Suppressor macrophage treated with lipopolysaccharide for 1 hour (primary cell): ENCODE measurements around the gene ELOVL6.
"Not testable (repeated sequence)": the region's sequence is repeated elsewhere in the genome, so short reads cannot be mapped to it uniquely, and the experiment has no call there.

Experiments
- DNase-seq, 3 donors: peaks; one replicate each; pipeline ENCODE4 v3.0.0-alpha.2; 2020 to 2022

The ELOVL6 gene

DNA sequence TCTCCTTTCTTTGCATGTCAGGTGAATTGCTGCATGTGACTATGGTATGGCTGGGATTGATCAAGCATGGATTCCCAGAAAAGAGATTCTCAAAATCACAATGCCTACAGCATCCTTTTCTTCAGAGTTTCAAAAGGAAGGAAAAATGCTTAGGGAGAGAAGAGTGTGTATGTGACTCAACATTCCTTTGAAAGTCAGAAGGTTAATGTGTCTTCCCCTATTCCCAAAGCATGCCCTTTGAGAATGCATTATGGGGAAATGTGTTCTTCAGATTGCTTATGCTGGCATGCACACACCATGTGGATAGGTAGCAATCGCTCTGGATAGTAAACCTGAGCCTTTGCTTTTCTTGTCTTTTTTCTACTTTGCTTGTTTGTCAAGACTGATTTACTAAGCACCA, 78.5 kb downstream of the ELOVL6 start:
- DNase-seq, result no peak

DNA sequence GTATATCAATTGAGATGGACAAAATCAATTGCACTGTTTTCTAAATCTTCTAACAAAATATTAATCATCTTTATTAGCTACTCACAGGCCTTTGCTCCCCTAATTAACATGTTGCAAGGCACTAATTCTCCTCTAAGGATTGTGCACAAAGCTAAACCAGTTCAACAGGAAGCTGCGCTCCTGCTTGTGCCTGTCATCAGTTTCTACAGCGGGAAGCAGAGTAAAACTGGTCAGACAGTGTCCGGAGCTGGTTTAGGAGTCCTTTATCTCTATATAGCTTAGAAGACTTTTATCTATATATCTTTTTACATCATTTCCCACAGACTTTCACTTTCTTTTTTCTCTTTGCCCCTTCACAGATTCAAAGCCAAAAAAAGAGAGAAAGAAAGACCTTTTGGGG, 79.1 kb downstream of the ELOVL6 start:
- peak in 1 of 3 donors; percentile 14 for DNase-seq

DNA sequence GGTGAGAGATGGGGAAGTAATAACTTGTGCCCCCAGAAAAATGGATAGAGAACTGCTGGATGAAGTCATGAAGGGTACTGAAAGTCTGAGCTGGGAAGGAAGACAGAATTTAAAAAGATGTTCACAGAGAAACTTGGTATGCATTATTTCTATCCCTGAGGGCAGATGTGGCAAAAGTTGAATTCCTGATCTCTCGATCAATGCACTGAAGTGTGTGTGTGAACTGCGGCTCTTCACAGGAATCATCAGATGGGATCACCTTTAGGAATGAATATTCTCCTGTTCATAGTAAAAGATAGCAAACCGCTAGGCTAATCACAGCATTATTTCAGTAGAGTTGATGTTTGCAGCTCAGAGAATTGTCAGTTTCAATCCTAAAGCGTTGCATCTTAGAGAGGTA, 86.4 kb downstream of the ELOVL6 start:
- no peak for DNase-seq

DNA sequence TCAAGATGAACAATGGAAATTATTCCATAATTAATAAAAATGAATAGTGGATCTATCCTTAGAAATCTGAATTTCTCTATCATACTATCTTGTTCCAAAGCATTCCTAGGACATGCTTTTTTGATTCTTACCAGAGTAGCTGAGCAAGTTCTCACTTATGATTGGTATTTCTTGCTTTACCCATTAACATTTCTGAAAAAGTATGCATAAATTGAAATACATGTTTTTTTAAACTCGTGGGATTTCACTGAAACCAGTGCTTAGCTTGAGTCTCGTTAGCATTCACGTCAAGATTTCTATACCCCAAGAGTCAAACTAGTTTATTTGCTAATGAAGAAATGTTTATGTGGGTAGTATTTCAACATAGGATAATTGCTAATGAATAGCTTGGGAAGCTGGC, 89.0 kb downstream of the ELOVL6 start:
- no peak for DNase-seq

DNA sequence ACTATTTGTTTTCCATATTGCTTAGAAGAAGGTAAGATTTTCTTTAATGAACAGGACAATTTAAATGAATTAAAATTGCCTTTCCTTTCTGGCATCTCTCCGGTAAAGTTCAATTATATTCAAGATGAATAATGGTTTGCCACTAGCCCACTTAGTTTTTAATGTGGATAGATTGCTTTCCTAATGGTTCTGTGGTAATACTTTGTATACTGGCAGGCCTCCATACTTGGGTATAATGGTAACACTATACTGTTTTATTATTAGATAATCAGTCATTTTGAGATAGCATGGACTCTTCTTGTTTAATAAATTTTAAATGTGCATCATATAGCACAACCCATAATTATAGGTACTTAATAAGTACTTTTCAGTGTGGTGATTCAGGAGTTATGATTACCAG, 89.5 kb downstream of the ELOVL6 start:
- DNase-seq, result no peak

DNA sequence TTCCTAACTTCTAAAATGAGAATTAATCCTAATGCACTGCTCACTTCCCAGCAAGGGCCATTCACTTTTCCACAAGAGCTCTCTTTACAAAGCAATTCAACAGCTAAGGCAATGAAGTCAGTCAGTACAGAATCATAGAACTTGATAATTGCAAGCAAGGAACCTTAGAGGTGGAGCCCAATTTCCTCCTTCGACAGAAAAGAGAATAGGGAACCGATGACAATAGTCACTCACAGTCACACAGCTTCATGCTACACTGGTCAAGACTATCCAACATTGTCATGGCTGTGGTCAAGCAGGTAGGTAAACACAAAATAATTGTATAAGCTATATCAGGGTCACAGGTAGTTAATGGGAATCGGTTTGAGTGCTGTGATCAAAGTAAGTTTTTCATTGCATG, 90.0 kb downstream of the ELOVL6 start:
- peak; percentile 20 to 47 (median 29) for DNase-seq

DNA sequence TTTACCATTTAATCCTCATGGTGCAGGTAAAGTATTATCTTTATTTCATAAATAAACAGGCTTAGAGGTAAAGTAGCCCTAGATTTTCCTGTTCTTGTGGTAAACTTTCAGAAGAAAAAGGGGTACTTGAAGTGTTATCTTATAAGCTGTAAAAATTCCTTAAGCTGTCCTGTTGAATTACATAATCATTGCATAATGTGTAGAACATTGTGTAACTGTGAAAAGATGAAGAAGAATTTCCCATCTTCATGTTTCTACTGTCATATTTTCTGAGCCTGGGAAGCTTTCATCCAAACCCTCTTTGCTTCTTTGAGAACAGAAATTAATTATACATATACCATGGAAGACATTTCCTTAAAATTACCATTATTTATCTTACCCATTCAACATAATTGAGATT, 90.5 kb downstream of the ELOVL6 start:
- DNase-seq, result peak; percentile 27 to 82 (median 76)

DNA sequence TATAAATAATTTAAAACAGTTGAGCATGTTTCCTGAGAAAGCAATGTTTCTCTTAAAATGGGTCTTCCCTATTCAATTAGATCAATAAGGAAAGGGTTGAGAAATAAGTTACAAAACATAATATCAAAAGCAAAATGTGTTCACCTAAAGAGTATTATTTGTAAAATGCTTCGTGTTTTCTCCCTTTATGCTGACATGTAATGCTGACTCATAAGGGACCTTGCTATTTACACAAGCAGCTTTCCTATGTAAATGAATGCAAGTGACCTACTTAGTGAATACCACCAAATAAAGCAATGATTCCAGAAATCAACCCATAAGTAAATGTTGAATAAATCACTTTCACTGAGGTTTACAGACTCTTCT, 91.5 kb downstream of the ELOVL6 start:
- DNase-seq, result peak; percentile 37 to 66 (median 62)

DNA sequence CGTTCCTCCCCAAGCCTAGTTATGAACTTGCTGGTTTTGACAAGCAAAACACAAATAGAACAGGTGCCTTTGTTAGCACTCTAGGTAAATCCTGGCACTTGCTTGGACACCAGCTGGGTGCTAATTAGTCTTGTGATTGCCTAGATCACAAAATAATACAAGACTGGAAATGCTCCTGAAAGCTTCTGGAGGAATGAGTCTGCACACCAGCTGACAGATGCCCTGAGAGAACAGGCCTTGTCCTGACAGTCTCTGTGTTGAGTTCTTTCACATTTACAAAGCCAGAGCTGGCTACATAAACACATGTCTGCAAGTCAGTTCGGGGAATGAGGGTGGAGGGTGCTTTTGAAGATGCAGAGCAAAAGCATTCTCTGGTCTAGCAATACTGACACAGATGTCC, 93.8 kb downstream of the ELOVL6 start:
- DNase-seq, result no peak

DNA sequence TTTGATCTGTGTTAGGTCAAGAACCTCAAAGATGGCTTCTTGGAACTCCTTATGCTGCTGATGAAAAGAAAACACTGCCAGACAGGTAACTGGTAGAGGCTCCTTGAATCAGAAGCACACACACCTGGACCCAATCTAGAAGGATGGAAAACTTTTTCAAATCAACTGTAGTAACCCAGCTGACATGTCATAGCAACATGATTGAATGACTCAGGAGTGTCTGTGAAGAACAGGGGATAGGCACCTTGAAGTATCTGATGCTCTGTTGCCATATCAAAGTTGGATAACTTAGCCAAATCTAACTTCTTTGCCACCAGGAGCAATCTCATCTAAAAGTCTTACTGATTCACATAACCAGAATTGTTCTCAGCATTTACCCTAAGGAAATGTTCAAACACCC, 98.8 kb downstream of the ELOVL6 start:
- DNase-seq, result no peak

DNA sequence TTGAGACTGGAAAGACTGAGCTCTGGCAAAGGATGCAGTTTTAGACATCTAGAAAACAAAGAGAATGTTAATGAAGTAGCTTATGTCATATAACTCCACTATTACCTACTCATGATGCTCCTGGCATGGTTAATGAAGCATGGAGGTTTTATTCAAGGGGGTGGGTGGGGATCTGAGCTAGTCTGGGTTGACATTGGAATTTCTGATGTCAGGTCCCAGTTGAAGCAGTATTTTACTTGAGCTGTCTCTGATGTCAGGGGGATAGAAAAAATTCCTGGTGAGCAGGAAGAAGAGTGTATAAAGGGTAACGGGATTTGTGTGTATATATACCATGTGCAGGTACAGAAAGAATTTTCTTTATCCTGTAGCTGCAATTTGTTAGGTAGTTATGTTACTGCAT, 102.0 kb downstream of the ELOVL6 start:
- DNase-seq, result no peak

DNA sequence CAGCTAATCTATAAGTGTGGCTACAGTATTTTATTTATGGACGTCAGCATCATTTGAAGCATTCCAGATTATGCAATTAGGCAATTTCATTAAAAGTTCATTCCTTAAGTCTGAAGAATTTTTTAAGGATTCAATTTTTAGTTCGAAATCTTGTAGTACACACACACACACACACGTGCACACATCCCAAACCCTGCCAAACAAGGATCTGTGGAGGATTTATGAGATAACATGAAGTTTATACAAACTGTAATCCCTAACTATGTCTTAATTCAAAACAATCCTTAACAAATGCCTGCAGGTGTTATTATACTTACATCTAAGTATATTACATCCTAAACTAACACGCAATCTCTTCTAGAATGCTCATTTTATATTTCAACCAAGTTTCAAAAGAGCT, 105.8 kb downstream of the ELOVL6 start:
- no peak for DNase-seq

DNA sequence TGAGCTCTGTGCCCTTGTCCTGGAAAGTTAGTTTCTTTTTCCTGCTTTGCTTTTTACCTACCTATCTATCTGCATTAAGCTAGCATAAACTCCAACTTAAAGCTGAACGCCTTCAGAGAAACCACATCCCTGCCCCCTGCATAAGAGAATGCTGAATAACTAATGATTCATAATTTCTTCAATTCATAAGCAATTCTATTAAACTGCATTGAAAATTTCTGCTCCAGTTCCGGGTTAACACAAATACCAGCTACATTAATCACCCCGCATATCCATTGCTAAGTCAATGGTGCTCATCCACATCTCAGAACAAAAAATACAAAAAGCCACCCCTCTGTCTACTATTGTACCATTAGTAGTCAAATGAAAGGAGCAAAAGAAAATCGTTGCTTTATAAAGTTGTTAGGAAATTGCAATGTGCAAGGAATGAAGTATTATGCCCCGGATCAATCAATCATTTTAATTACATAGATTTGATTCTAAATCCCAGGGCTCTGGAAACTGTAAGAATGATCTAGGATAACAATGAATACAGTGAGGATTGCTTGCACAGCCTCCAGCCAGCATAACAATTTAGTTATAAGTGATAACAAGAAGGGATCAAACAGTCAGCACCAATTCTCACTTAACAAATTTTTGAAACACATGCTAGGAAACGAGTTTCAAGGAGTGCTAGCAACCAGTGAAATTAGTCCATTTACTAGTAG, 106.8 kb downstream of the ELOVL6 start:
- no peak for DNase-seq

DNA sequence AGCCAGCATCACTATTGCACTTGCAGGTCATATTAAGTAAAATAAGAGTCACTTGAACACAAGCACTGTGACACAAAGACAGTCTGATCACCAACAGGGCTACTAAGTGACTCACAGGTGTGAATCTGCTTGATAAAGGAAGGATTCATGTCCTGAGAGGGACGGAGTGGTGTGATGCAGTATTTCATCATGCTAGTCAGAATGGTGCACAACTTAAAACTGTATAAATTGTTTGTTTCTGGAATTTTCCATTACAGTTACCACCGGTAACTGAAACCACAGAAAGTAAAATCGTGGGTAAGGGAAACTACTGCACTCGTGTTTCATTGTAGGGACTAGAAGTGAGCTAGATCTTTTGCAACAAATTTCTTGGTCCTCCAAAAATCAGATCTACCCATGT, 109.7 kb downstream of the ELOVL6 start:
- DNase-seq, result no peak

DNA sequence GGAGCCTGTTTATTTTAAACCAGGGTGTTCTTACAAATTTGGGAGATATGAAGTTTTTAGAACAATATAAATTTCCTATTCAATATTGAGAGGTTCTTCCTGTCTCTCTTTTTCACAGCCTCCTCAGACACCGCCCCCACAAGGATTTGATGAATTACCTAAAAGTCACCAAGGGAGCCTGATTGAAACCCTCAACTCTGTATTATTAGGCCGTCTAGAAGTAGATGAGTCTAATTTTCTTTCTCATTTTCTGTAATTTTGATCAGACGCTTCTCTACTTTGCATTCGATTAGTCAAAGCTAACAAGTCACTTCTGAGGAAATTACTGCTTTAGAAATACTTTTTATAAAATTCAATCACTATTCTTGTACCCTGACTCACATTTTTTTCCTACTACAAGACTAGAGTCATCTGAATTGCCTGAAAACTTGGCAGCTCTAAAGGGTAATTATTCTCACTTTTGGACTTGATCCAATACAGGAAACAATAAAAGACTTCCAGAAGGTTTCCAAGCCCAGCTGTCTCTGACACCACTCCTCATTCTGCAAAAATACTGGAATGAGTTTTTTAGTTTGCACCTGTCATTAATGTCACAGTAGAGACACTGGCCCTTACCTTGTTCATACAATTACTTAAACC, 111.2 kb downstream of the ELOVL6 start:
- no peak for DNase-seq

DNA sequence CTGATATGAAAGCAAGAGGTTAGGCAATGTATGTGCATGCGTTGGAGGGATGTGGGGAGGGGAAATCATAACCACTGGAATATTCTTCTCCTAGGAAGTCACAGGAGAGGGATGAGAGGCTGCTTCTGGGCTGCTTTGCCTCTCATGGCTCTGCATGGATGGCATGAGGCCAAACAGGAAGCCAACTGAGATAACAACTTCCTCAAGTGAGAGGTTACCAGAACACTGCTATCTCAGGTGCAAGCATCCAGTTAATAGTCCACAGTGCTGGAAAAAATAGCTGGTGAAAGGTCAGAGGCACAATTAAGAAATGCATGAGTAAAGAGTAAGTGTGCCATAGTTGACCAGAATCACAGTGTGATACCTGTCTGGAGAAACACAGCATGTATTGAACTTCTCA, 113.3 kb downstream of the ELOVL6 start:
- no peak for DNase-seq

DNA sequence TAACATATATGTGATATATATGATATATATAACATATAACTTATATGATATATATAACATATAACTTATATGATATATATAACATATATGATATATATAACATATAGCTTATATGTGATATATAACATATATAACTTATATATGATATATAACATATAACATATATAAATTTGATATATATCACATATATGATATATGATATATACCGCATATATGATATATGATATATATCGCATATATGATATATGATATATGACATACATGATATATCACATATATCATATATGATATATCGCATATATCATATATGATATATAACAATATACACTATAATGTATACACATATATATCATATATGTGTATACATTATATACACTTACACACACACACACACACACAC, 114.3 kb downstream of the ELOVL6 start:
- no peak for DNase-seq

DNA sequence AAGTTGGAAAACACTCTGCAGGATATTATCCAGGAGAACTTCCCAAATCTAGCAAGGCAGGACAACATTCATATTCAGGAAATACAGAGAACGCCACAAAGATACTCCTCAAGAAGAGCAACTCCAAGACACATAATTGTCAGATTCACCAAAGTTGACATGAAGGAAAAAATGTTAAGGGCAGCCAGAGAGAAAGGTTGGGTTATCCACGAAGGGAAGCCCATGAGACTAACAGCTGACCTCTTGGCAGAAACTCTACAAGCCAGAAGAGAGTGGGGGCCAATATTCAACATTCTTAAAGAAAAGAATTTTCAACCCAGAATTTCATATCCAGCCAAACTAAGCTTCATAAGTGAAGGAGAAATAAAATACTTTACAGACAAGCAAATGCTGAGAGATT, 120.3 kb downstream of the ELOVL6 start:
- DNase-seq, result not testable (repeated sequence)

DNA sequence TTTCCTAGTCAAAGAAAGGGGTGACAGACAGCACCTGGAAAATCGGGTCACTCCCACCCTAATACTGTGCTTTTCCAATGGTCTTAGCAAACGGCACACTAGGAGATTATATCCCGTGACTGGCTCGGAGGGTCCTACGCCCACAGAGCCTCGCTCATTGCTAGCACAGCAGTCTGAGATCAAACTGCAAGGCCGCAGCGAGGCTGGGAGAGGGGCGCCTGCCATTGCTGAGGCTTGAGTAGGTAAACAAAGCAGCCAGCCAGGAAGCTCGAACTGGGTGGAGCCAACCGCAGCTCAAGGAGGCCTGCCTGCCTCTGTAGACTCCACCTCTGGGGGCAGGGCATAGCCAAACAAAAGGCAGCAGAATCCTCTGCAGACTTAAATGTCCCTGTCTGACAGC, 121.6 kb downstream of the ELOVL6 start:
- not testable (repeated sequence) for DNase-seq

DNA sequence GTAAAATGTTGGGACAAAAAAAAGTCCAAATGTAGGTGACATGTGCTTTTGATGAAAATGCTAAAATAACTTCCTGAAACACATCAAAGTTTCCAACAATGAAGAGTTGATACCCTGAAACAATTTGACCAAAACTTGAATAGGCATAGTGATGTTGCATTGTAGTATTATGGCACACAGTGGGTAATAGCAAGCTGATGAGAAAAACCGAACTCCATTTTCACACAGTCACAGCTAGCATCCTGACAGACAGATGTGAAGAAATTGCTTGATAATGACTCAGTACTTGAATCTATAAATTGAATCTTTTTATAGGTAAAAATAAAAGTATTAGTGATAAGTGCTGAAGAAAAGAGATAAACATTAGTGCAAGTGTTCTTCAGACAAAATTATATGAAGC, 122.5 kb downstream of the ELOVL6 start:
- DNase-seq, result no peak

DNA sequence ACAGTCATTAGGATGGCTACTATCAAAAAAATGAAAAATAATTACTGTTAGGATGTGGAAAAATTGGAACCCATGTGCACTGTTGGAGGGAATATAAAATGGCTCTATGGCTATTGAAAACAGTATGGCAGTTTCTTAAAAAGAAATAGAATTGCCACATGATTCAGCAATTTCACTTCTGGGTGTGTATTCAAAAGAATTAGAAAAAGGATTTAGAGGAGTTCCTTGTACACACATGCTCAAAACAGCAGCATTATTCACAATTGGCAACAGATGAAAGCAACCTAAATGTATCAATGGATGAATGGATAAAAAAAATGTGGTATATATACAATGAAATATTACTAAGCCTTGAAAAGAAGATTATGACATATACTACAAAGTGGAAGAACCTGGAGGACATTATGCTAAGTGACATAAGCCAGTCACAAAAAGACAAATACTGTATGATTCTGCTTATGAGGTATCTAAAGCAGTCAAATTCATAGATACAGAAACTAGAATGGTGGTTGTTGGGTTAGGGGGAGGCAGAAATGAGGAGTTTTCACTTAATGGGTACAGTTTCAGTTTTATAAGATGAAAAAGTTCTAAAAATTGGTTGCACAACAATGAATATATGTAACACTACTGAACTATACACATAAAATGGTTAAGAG, 123.2 kb downstream of the ELOVL6 start:
- no peak for DNase-seq

DNA sequence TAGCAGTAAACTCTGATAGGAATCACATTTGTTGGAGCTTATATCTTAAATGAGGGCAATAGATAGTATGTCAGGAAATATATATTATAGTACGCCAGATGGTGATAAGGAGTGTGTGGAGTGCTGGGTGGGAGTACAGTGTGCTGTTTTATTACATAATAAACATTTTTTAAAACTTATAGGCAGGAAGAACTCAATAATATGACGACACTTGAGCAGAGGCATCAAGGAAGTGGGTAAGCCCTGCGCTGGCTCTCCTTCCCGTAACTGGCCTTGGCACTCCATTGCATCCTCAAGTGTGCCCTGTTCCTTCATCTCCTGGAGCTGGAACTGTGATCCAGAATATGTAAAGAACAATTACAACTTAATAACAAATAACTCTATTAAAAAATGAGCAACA, 123.8 kb downstream of the ELOVL6 start:
- DNase-seq, result no peak

DNA sequence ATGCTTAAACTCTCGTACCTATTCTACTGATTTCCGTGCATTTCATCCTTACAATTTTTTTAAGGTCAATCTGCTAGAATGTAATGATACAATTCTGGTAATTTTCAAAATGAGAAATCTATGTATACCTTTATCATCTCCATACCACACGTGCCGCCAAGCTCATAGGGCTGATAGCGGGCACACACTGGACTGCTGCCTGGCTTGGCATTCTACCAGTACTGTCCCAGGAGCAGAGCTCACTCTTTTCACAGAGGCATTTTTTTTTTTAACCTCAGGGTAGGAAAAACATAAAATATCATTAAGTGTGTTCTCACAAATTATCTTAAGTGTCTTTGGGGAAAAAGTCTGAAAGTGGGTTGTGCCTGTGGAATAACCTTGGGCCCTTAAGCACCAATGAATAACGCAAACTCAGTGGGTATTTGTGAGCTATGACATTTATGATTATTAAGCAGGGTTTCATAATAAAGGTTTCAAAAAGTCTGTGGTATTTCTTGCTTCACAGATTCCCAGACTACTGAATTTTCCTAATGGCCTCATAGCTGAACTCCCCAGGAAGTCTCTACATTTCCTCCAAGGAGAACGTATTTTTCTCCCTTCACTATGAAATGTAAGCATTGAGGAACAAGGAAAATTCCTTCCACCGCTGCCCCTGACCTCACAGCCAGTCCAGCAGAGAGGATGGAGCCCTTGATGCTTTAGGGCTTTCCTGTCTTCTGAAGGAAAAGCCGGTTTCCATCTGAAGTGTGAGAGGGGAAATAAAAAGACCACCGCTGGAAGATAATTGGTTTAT, 125.2 kb downstream of the ELOVL6 start:
- no peak for DNase-seq

DNA sequence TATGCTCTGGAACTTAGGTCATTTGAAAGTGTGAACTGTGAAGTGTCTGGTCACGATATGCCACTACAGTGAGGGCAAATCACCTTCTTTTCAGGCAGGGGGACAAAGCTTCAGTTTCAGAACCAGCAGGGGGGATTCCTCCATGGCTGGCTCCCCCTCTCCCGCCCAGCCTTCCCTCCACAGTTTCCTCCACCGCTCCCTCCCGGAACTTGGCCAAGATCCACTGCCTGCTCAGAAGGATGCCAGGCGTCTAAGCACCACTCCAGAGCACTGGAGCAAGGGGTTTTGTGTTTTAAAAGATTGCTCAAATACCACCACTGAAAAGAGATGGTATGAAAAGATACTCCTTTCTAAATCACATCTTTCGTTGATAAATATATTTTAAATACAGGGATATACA, 126.9 kb downstream of the ELOVL6 start:
- DNase-seq, result no peak
